Left kidney (tissue), 8 donors: Measurements from ENCODE around the gene POU6F2. TPM values are rescaled to one million over a fixed set of nuclear protein-coding genes. Genes with fewer than 3 reads are reported as not detected.
"Not testable (repeated sequence)": the region's sequence is repeated elsewhere in the genome, so short reads cannot be mapped to it uniquely, and the experiment has no call there.

Experiments used
- DNase-seq: peaks from one replicate; pipeline ENCODE4 v3.0.0-alpha.2; 2013
- long read RNA-seq, 8 donors: transcript quantifications; one replicate each; lab custom pipeline, GENCODE V29; 2026
- polyA plus RNA-seq: library from polyadenylated mRNA; unstranded; fragments of 120-200 nt; gene quantifications from one replicate; pipeline ENCODE4 v1.2.1, GENCODE V29; 2013; ENCODE audit not compliant: insufficient read length

The POU6F2 gene
- polyA plus RNA-seq, result 0.18 TPM
- long read RNA-seq, donor 1, result 0 reads
- long read RNA-seq, donor 2, result 0 reads
- long read RNA-seq, donor 3, result 0 reads
- long read RNA-seq, donor 4, result 0 reads
- long read RNA-seq, donor 5, result 0 reads
- long read RNA-seq, donor 6, result 0 reads
- long read RNA-seq, donor 7, result 0 reads
- long read RNA-seq, donor 8, result 0 reads

DNA sequence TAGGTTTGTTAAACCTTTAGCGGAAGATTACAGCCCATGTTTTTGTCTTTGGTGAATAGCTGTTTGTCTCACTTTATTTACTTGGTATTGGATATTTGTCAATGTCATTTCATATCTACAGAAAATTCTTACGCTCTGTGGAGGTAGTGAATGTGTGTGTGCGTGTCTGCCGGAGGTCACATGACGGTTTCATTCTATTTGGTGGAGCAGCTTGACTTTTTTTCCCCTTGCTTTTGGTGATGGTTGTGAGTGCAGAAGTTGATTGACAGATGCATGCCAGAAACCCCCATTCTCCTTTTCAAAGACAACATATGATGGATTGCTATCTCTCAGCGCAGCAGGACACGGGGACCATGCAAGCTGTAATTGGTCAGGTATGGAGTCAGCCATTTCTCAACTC is at the start of gene POU6F2:
Gene POU6F2, plus strand, starts transcription at position 225 of the 400 bp plus-strand sequence. Its CDS starts 45 bp downstream, at position 270.
- no peak for DNase-seq

DNA sequence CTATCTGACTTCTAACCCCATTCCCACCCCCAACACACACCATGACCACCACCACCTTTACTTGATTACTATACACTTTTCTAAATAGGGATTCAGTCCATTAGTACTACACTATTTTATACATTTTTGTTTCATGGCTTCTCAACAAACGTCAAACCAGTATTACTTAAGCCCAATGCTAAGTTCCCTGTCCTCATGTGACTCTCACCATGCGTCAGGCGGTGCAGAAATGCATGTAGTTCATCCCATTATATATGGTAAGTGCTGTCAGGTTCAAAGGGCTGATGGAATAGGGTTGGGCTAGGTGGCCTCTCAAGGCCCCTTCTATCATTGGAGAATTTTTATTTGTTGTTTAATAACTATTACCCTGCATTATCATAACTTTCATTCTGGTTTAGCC is 49.2 kb upstream of the POU6F2 start:
- DNase-seq, result no peak

GRCh38 chr7:38929460-38930171 is 48.1 kb upstream of the POU6F2 start:
- no peak for DNase-seq

DNA sequence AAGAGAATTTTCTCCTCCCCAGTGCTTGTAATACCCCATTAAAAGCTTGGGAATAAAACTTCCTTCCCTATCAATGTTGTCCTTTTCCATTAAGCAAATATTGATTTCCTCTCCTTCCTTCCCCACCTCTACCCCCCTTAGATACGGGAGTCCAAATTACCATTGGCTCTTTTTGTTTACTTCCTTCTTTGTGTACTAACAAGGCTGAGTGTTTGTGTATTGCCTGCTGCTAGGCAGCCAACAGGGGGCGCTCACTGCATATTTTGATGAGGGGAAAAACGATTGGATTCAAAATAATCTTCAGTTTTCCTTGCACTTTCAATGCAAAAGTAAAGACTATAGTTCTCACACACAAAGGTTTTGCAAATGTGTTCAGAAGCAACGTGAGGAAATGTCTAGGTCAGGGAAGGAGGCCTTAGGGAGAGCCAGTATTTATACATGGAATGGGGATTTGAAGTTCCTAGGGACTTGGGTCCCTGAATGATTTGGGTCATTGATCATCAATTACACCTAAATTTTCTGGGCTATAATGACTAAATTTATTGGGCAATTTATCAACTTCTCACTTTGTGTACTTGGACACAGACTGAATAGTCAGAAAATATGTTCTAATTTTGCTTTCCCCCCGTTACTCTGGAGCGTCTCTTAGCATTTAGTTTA is 45.1 kb upstream of the POU6F2 start:
- DNase-seq, result peak; percentile 71

- DNase-seq, result no peak
These were observed 43.7 kb upstream of the POU6F2 start for GRCh38 chr7:38934051-38934450.

- DNase-seq, result no peak
These were observed 43.2 kb upstream of the POU6F2 start for GRCh38 chr7:38934536-38934935.

DNA sequence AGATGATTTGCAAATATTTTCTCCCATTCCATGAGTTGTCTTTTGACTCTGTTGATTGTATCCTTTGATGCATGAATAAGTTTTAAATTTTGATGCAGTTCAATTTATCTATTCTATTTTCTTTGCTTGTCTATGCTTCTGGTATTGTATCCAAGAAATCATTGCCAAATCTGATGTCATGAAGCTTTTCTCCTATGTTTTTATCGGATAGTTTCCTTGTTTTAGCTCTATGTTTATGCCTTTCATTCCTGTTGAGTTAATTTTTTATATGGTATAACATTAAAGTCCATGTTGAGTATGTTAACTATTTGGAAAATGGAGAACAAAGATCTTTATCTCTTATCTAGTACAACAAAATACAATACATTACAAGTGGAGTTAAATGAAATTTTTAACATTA is 41.1 kb upstream of the POU6F2 start:
- no peak for DNase-seq

- no peak for DNase-seq
These were observed 39.7 kb upstream of the POU6F2 start for GRCh38 chr7:38938001-38938485.

DNA sequence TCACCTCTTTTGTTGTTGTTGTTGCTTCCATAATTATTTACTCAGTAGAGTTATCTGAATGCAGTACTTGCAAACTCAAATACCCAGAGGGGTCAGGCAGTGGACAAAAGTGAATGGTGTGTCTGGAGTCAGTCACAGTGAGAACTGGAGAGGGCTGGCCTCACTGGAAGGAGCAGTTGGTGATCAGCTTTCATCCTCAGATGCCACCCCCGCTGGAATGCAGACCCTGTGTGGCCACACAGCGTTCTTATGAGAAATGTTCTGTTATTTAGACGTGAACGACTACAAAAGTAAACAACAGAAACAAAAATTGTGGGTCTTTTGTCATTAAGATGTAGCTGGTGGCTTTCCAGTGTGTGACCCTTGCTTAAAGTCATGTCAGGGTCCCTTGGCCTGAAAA is 39.1 kb upstream of the POU6F2 start:
- DNase-seq, result no peak

DNA sequence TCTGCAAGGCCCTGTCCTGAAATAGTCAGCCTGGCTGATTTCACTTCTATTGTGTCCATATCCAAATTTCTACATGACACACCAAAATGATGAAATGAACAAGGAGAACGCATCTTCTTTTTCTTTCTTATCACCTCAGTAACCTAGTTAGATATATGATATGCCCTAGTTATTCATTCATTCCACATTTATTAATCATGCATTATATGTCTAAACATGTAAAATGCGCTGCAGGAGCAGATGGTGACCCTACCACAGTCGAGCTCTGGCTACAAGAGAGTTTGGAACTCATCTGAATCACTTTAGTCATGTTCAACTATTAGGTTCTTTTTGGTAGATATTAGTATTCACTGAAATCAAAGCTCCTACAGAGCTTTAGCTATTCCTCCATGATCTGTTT is 36.9 kb upstream of the POU6F2 start:
- DNase-seq, result no peak

GRCh38 chr7:38942431-38943051 is 35.2 kb upstream of the POU6F2 start:
- no peak for DNase-seq

- DNase-seq, result not testable (repeated sequence)
These were observed 30.2 kb upstream of the POU6F2 start for GRCh38 chr7:38947541-38947940.

DNA sequence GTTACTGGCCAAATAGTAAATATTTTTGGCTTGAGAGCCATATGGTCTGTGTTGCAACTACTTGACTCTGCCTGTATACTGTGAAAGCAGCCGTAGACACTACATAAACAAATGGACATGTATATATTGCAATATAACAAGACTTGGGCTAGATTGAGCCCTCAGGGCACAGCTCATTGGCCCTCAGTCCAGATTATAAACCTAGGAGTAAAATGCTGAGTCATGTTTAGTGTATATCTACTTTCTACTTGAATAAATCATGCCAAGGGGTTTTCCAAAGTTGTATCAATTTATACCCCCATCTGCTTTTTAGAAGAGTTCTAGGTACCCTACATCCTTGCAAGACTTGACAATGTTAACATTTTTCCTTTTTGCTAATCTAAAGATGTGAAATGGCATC is 27.4 kb upstream of the POU6F2 start:
- DNase-seq, result no peak

DNA sequence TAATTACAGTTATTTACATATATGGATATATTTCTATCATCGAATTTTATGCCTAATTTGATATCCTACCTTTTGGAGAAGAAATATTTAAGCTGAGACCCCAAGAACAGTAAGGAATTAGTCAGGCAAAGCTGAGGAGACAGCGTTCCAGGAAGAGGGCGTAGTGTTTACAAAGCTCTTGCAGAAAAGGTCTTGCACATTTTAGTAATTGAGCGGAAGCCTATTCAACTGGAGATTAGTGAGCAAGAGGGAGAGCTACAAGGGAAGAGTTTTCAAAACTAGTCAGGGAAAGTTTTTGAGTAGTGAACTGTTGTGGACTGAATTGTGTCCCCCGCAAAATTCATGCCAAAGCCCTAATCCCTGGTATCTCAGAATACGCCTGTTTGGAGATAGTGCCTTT is 26.5 kb upstream of the POU6F2 start:
- DNase-seq, result no peak

DNA sequence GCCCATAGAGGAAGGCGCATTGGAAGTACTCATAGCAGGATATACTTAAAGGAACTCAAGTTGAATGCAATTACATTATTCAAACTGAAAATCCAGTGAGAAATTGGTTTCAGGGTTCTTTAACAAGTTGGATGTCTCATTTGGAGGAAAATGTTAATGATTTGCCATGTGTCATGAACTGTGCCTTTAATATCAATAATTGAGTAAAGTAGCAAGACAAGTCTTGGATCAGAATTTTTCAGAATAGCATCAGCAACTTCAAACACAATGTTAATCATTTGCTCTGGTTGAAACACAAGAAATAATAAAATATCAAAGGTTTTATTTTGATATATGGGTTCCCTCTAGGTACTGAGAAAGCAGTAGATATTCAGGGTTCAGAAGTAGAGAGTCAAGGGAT is 24.5 kb upstream of the POU6F2 start:
- DNase-seq, result no peak

- no peak for DNase-seq
These were observed 23.7 kb upstream of the POU6F2 start for GRCh38 chr7:38953971-38954370.

DNA sequence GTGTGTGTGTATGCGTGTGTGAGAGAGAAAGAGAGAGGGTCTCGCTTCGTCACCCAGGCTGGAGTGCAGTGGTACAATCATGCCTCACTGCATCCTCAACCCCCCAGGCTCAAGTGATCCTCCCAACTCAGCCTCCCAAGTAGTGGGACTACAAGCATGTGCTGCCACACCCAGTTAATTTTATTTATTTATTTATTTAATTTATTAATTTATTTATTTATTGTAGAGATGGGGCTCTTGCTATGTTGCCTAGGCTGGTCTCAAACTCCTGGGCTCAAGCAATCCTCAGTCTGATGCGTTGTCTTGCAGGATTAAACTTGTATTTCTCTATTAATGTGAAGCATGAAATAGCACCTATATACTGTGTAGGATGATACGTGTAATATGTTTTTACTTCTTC is 21.8 kb upstream of the POU6F2 start:
- no peak for DNase-seq

DNA sequence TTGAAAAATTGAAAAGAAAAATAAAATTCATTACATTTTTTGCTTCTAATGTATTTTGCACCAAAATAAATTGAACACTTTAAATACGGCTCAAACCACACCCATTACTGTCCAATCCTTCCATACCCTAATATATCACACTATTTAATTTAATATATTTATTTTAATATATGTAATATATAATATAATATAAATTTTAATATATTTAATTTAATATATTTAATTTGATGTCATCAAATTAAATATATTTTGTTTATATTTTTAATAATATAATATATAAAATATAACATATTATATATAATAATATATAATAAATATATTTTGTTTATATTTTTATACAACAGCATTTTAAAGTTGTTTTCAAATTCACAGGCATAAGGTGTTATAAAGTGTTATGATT is 15.7 kb upstream of the POU6F2 start:
- DNase-seq, result no peak

- no peak for DNase-seq
These were observed 12.8 kb upstream of the POU6F2 start for GRCh38 chr7:38964921-38965320.

GRCh38 chr7:38973760-38974159 is 3.9 kb upstream of the POU6F2 start:
- DNase-seq, result no peak

- DNase-seq, result peak; percentile 22
These were observed 1.7 kb upstream of the POU6F2 start for GRCh38 chr7:38975944-38976392.

DNA sequence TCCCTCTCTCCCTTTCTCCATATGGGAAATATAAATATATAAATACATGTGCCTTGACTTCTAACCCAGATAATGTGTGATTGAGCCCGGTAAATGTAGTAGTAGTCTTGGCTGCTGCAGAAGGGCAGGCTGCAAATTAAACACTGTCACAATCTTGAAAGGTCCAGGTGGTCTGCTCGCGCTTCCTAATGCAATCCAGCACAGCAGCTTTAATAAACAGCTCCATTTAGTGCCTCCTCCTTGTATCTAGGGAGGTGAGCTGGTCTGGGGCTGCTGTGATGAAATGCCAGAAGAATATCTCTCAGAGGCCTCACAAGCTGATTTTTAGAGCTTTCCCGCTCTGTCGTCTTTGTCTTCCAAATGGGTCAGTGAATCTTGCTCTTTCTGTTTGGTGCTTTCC is 782 bp downstream of the POU6F2 start:
- no peak for DNase-seq

GRCh38 chr7:38992203-38992602 is 14.5 kb downstream of the POU6F2 start:
- no peak for DNase-seq
